Panc1 (cell line): Measurements from ENCODE around the gene PPP1R14C.

Source experiments
- CTCF ChIP-seq: fragments of 450-650 bp; IDR thresholded peaks from 2 replicates; pipeline ENCODE4 v1.5.1; 2017; ENCODE audit warnings: mild to moderate bottlenecking
- POLR2AphosphoS5 ChIP-seq: IDR thresholded peaks from 2 replicates; pipeline ENCODE4 v1.6.1; 2012; ENCODE audit warnings: mild to moderate bottlenecking, low read depth, low read length, moderate library complexity
- REST ChIP-seq, 2 experiments: IDR thresholded peaks; 2 replicates each; pipeline ENCODE4 v1.6.1; 2011 to 2012; ENCODE audit warnings: low read depth in 2 of 2, control low read depth in 1 of 2, low read length in 1 of 2, mild to moderate bottlenecking in 1 of 2, moderate library complexity in 1 of 2; ENCODE audit not compliant: insufficient read depth in 1 of 2

DNA sequence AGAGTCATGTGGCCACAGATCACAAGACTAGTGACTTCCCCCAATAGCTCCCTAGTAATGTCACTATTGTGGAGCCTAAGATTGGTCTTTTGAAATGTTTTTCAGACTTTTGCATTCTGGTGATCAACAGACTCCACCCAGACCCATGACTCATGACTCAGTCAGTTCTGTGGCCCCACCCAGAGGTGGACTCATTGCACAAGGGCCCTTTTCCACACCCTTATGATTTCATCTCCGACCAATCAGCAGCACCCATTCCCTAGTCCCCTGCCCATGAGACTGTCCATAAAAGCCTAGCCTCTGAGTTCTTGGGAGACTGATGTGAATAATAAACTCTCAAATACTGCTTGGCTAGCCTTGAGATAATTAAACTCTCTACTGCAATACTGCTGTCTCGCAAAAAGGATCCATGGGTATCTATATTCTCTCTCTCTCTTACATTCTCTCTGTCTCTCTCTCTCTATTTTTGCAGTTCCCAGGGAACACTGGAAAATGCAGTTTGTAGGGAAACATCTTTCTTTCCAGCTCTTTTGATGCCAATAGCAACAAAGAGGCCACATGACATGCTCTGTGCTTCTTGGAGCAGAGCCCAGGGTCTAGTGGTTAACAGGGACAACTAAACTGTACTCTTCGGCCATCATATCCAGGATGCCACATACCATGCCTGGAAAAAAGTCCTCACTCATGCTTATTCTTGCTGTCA lies 154.6 kb downstream of the PPP1R14C start:
- TF ChIP-seq POLR2AphosphoS5: no peak
- TF ChIP-seq CTCF: no peak
- no peak for TF ChIP-seq REST (IDR thresholded peaks at IDR 0.05; ENCODE audit: insufficient read depth in 1 of 2, low read depth in 2 of 2, low read length in 1 of 2)
